NCI-H2081 (cell line): Measurements from ENCODE around the gene ATG2A.

Experiments used
- DNase-seq, 2 experiments: peaks; one replicate each; lab custom pipeline; 2025; lab: John Stamatoyannopoulos, UW

The ATG2A gene

DNA sequence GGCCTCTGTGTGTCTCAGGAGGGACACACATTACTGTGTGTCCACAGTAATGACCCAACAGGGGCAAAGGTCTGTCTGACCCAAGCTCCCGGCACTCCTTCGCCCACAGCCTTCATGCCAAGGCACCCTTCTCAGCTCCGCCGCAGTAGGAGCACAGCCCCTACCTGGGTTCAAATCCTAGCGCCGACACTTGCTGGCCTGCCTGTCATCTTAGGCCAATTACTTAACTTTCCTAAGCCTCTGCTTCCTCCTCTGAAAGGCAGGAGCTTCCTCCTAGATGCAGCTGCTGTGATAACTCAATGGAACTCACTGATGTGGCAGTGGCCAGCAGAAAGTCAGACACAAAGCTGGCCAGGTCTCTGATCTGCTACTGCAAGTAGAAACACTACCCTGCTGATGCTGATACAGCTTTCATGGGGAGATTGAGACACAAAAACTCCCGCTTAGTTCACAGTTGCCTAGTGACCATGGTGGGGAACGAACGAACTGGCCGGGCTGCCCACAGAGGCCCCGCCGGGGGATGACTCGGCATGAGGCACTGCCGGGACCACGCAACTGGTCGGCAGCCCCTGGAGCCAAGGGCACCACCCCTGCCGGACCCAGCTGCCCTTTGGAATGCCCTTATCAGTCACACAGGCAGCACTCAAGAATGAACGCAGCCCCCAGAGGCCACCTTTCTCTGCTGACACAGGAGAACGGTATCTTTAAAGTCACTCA is 46.7 kb downstream of the ATG2A start:
- DNase-seq, result no peak

GRCh38 chr11:64869571-64870175 is 47.3 kb downstream of the ATG2A start:
- no peak for DNase-seq

DNA sequence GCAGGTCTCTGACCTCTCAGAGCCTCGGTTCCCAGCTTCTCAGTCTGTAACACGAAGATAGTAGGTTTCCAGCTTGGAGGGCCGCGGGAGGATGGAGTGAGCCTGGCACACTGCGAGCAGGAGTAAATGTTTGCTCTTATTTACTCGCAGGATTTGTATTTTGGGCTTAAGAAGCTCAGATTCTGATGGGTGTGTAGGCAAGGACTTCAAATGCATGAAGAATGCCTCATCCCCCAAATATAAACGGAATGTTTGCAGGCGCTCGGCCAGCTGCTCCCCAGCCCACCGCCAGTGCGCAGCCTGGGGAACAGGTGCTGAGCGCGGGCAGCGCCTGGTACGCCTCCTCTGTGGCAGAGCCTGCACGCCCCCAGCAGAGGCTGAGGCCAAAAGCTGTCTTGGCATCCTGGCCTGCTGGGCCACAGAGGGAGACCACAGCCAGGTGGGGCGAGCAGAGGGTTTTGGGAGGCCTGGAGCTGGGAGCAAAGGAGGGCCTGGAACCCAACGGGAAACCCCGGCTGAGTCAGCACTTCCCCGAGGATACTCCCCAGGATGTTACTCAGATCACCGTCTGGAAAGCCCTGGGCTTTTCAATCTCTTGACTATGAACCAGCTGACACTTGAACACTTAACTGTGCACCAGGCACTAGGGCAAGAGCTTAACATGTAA is 48.0 kb downstream of the ATG2A start:
- no peak for DNase-seq

DNA sequence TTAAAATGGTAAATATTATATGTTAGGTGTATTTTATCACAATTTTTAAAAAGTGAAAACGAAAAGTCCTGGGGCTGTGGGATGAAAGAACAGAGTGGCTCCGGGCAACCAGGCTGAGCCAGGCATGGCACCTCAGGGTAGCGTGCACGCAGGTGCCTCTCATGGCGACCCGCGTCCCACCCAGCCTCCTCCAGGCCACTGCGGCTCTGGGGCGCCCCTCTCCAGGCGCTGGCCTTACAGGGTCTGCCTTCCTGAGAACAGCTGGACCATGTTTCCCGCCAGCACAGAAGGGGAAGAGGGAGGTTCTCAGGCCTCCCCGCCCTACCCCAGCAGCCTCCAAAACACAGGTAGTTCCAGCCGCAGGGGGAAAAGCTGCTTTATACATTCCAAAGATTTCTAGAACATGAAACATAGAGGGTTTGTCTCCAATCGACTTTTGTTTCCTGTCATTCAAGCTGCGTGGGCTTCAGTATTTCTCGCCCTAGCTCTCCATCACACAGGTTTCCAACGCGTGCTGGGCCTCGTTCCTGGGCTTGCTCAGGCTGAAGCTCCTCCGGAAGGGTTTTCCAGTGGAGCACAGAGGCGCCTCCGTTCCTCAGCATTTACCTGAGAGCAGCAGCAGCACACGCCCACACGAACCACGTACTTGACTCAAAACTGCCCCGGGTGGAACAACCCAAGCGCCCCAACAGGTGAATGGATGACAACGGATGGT is 49.1 kb downstream of the ATG2A start:
- no peak for DNase-seq

GRCh38 chr11:64866173-64866491 is 50.9 kb downstream of the ATG2A start:
- no peak for DNase-seq

GRCh38 chr11:64865286-64866172 is 51.5 kb downstream of the ATG2A start:
- no peak for DNase-seq

DNA sequence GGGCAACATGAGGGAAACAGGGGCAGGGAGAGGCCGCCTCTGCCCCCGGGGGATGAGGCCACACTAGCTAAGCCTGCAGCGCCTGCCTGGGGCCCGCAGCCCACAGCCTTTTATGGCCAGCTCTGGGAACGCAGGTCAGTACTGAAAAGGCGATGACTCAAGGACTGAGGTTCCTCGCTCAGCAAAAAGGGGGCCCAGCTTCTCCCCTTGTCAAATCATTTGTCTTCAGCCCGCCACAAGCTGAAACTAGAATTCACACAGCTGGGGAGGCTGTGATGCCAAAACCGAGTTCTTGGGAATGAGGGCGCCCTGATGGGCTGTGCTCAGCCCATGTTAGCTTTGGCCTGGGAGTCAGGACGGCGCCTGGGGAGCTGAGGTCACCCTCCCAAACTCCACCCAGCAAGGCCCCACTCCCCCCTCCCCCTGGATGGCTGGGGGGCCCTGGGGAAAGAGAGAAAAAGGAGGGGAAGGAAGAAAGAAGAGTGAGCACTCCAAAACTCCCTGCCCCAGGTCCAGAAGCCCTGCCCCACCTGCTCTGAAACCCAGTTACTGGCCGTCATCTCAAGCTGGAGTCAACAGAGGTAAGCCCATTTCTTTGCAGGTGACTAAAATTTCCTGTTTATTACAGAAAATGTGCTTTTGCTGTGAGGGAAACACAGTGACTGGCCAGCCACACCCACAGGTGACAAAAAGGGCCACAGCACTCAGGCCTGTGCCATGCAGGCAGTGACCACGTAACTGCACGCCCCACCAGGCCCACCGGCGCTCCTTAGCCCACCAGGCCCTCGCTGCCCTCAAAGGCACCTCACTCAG is 52.3 kb downstream of the ATG2A start:
- no peak for DNase-seq

- no peak for DNase-seq
Observed at GRCh38 chr11:64864135-64864472, 52.9 kb downstream of the ATG2A start.

DNA sequence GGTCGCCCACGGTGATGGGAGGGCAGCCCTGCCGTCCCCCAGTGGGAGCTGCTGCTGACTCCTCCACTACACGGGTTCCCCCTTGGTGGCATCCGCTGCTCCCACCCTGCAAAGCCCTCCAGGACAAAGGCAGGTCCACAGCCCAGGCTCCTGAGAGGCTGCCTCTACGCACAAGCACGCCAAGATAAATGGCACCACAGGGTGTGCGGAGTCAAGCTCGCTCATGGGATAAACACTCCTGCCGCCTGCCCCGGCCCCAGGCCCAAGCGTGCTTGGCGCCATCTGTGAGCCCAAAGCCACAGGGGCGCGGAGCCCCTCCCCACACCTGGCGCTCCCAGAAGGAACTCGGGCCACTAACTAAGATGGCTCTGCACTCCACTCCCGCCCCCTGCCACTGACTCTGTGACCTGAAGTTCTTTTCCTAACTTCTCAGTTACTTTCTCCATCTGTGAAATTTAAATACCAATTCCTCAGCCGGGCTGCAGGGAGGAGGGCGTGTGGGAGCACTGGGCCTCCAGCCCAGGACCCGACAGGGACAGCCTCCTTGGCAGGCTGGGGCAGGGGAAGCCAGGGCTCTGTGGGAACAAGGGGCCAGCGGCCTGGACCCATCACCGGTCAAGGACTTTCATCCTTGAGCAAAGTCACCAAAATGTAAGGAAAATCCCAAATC is 53.5 kb downstream of the ATG2A start:
- no peak for DNase-seq

DNA sequence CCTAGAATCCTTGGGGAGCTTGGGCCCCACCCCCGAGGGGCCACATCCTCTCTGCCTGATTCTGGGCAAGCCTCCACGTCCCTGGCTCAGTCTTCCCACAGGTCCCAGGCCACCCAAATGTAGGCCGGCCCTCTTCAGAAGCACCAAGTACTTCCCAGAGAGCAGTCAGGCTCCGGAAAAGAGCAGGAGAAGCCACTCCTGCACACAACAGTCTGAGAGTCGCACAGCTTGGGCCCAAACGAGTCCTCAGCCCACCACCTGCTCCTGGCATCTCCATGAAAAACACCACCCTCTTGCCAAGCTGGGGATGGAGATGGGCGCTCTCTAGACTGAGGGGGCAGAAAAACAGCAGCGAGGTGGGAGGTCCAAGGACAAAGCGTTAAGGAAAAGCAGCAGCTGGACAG is 54.0 kb downstream of the ATG2A start:
- DNase-seq, result no peak

DNA sequence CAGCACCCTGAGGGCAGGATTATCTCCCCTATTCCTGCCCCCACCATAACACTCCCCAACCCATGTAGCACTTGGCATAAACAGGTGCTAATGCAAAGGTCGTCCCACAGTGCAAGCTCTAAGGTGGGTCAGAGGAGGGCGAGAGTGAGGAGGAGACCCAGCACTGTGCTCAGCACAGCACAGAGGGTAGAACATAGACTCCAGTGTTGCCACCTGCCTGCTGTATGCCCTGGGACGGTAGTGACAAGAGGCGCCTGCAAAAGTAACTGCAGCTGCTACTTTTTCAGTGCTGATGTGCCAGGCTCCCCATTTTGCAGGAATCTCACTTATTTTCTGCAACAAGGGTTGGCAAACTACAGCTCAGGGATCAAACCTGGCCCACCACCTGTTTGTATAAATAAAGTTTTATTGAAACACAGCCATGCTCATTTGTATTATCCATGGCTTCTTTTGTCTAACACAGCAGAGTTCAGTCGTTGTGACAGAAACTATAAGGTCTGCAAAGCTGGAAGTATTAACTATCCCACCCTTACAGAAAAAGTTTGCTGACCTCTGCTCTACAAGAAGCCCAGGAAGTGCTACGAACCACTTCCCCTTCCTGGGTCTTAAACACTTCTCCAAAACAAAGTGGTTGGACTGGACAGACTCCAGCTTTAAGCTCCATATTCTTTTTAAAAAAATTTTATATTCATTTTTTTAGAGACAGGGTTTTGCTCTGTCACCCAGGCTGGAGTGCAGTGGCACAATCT is 55.6 kb downstream of the ATG2A start:
- no peak for DNase-seq

GRCh38 chr11:64859542-64860414 is 57.2 kb downstream of the ATG2A start:
- DNase-seq, result no peak

- no peak for DNase-seq
Observed at GRCh38 chr11:64858467-64859263, 58.3 kb downstream of the ATG2A start.

GRCh38 chr11:64857485-64857884 is 59.5 kb downstream of the ATG2A start:
- DNase-seq, result no peak

- no peak for DNase-seq
Observed at GRCh38 chr11:64856382-64857227, 60.4 kb downstream of the ATG2A start.

DNA sequence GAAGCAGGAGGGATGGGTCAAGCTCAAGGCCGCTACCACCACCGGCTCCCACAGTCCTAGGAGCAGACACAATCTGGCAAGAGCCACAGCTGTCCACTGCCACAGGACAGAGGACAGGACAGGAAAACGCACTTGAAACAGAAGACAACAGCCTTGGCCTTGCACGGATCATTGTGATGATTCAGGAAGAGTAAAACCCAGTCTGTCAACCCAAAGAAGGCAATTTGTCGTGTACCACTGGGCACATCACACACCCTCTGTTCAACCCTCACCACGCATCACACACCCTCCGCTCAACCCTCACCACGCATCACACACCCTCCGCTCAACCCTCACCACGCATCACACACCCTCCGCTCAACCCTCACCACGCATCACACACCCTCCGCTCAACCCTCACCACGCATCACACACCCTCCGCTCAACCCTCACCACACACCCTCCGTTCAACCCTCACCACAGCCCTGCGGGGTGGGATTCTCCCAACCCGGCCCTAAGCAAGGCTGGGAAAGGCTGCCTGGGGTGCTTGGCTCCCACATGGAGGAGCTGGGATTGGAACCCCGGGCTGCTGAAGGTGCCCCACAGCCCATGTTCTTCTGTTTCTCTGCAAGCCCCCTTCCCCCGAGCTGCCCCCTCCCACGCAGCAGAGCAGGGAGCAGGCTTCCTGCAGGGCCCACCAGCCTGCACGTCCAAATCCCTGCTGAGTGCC is 61.3 kb downstream of the ATG2A start:
- no peak for DNase-seq
